Endothelial cell of umbilical vein (primary cell): ENCODE data around the gene PLA2G2D.

Source experiments
- CTCF ChIP-seq, 2 donors: IDR thresholded peaks; 1 replicate in 1 of 2; 2 replicates in 1 of 2; pipeline ENCODE4 v1.5.1; 2011; ENCODE audit warnings: low read length in 2 of 2, mild to moderate bottlenecking in 2 of 2, moderate library complexity in 2 of 2, control low read depth in 1 of 2, inconsistent platforms in 1 of 2, low read depth in 1 of 2; ENCODE audit not compliant: insufficient read depth in 1 of 2; ENCODE audit errors: extremely low read depth in 1 of 2
- MAX ChIP-seq: IDR thresholded peaks from 2 replicates; pipeline ENCODE4 v1.6.1; 2011; ENCODE audit not compliant: insufficient read depth, insufficient read length
- POLR2A ChIP-seq: IDR thresholded peaks from 2 replicates; pipeline ENCODE4 v1.6.1; 2012; ENCODE audit warnings: low read depth, mild to moderate bottlenecking, control low read depth, low read length
- POLR2AphosphoS5 ChIP-seq: IDR thresholded peaks from 2 replicates; pipeline ENCODE4 v1.6.1; 2012; ENCODE audit warnings: low read depth, mild to moderate bottlenecking, control low read depth, low read length, moderate library complexity; ENCODE audit not compliant: insufficient read depth

- TF ChIP-seq CTCF (IDR thresholded peaks at IDR 0.05; ENCODE audit: extremely low read depth in 1 of 2, insufficient read depth in 1 of 2, low read depth in 1 of 2, low read length in 2 of 2) (no peak), POLR2AphosphoS5 (no peak), POLR2A (no peak), MAX (no peak)
Observed at GRCh38 chr1:20099533-20099932, 19.8 kb downstream of the PLA2G2D start.
